H1 (cell line): ENCODE results near the gene PPP1R1A. TPM values are rescaled to one million over a fixed set of nuclear protein-coding genes. Genes with fewer than 3 reads are reported as not detected.

ENCODE experiments used
- CTCF ChIA-PET: fragments of 300-600 bp; sonication (Branson Sonifier 250); formaldehyde crosslinking; loops from one replicate; lab custom pipeline; 2021; ENCODE audit not compliant: partially characterized antibody; lab: Charles Lee
- POLR2A ChIA-PET: fragments of 300-600 bp; sonication (Branson Sonifier 250); formaldehyde crosslinking; loops from one replicate; lab custom pipeline; 2021; ENCODE audit warnings: inconsistent platforms; ENCODE audit not compliant: partially characterized antibody; lab: Charles Lee
- DNase-seq, 2 experiments: peaks; one replicate each; pipeline versions ENCODE4 v3.0.0 to v3.0.0-alpha.2; 2010 to 2022; ENCODE audit warnings: low spot score in 2 of 2, low read depth in 1 of 2, mixed read lengths in 1 of 2
- FAIRE-seq: peaks from 2 replicates; lab custom pipeline; 2011; peaks lifted over from hg19 to GRCh38; lab: Jason Lieb, UNC
- H2AFZ ChIP-seq: 2 replicates; pipeline ENCODE4 v1.8.1; 2012; ENCODE audit warnings: low read length, inconsistent platforms
- H2AK5ac ChIP-seq: 2 replicates; pipeline ENCODE4 v1.6.1; 2013; ENCODE audit warnings: low read depth, low read length
- H2BK120ac ChIP-seq: replicated peaks from 2 replicates; pipeline ENCODE3; 2013; ENCODE audit warnings: low read depth, low read length, inconsistent platforms
- H2BK12ac ChIP-seq: 2 replicates; pipeline ENCODE4 v1.6.1; 2013; ENCODE audit warnings: low read depth, low read length
- H2BK15ac ChIP-seq: 2 replicates; pipeline ENCODE4 v1.6.1; 2013; ENCODE audit warnings: low read length
- H2BK20ac ChIP-seq: 2 replicates; pipeline ENCODE4 v1.6.1; 2013; ENCODE audit warnings: low read length
- H2BK5ac ChIP-seq: 2 replicates; pipeline ENCODE4 v1.6.1; 2013; ENCODE audit warnings: low read depth, low read length
- H3K14ac ChIP-seq: 2 replicates; pipeline ENCODE4 v1.6.1; 2013; ENCODE audit warnings: inconsistent platforms; ENCODE audit not compliant: insufficient read length
- H3K18ac ChIP-seq: 2 replicates; pipeline ENCODE4 v1.6.1; 2013; ENCODE audit warnings: low read length; ENCODE audit errors: extremely low read depth
- H3K23ac ChIP-seq: 2 replicates; pipeline ENCODE4 v1.6.1; 2013; ENCODE audit warnings: inconsistent platforms; ENCODE audit not compliant: insufficient read length
- H3K23me2 ChIP-seq: 2 replicates; pipeline ENCODE4 v1.6.1; 2013; ENCODE audit warnings: low read depth, low read length
- H3K27ac ChIP-seq: 2 replicates; pipeline ENCODE4 v1.6.1; 2011; ENCODE audit warnings: low read depth, low read length, inconsistent platforms
- H3K27me3 ChIP-seq, 4 experiments: replicated peaks in 1 of 4; 1 replicate in 1 of 4; 2 replicates in 3 of 4; pipeline versions ENCODE4 v1.6.1 to v1.8.1; 2011 to 2013; ENCODE audit warnings: low read length in 3 of 4, mild to moderate bottlenecking in 3 of 4, inconsistent platforms in 2 of 4, mixed read lengths in 2 of 4, moderate library complexity in 1 of 4; ENCODE audit not compliant: control insufficient read depth in 3 of 4, insufficient read depth in 3 of 4; ENCODE audit errors: extremely low read depth in 1 of 4
- H3K36me3 ChIP-seq, 4 experiments: 2 replicates each; pipeline versions ENCODE4 v1.6.1 to v1.8.1; 2011 to 2013; ENCODE audit warnings: mild to moderate bottlenecking in 4 of 4, low read length in 3 of 4, moderate library complexity in 2 of 4, control low read depth in 1 of 4, inconsistent platforms in 1 of 4; ENCODE audit not compliant: insufficient read depth in 4 of 4, control insufficient read depth in 2 of 4
- H3K4ac ChIP-seq: replicated peaks from 2 replicates; pipeline ENCODE3; 2013; ENCODE audit warnings: low read length, low read depth, mixed read lengths, inconsistent platforms; ENCODE audit not compliant: insufficient read length
- H3K4me1 ChIP-seq, 4 experiments: replicated peaks in 1 of 4; 1 replicate in 1 of 4; 2 replicates in 3 of 4; pipeline versions ENCODE4 v1.6.1 to v1.8.1; 2011 to 2013; ENCODE audit warnings: low read length in 3 of 4, inconsistent platforms in 2 of 4, mixed read lengths in 1 of 4; ENCODE audit not compliant: insufficient read depth in 4 of 4, control insufficient read depth in 3 of 4
- H3K4me2 ChIP-seq, 2 experiments: 2 replicates each; pipeline versions ENCODE4 v1.6.1 to v1.8.1; 2011 to 2013; ENCODE audit warnings: low read depth in 2 of 2, low read length in 2 of 2, control low read depth in 1 of 2, inconsistent platforms in 1 of 2, mild to moderate bottlenecking in 1 of 2; ENCODE audit not compliant: insufficient read depth in 1 of 2
- H3K4me3 ChIP-seq, 4 experiments: fragments of 200-600, 300-600 bp in 1 of 4; sonication (generic), shearing (Covaris generic), sonication (Bioruptor Twin) in 1 of 4; 2 replicates each; pipeline versions ENCODE4 v1.5.1 to v1.8.1; 2011 to 2016; ENCODE audit warnings: low read length in 4 of 4, low read depth in 3 of 4, control low read depth in 2 of 4, inconsistent platforms in 2 of 4, mild to moderate bottlenecking in 2 of 4, mixed read lengths in 1 of 4, moderate library complexity in 1 of 4; ENCODE audit not compliant: insufficient read depth in 2 of 4; ENCODE audit errors: extremely low read depth in 1 of 4
- H3K56ac ChIP-seq: replicated peaks from 2 replicates; pipeline ENCODE3; 2013; ENCODE audit warnings: low read depth, mild to moderate bottlenecking, mixed read lengths, low read length, inconsistent platforms; ENCODE audit not compliant: insufficient read length
- H3K79me1 ChIP-seq: 2 replicates; pipeline ENCODE4 v1.6.1; 2013; ENCODE audit warnings: low read depth, low read length, control low read depth
- H3K79me2 ChIP-seq, 2 experiments: 2 replicates each; pipeline versions ENCODE4 v1.6.1 to v1.8.1; 2012 to 2013; ENCODE audit warnings: low read length in 2 of 2, mild to moderate bottlenecking in 2 of 2, inconsistent platforms in 1 of 2; ENCODE audit not compliant: insufficient read depth in 2 of 2, control insufficient read depth in 1 of 2
- H3K9ac ChIP-seq, 4 experiments: replicated peaks in 1 of 4; 1 replicate in 1 of 4; 2 replicates in 3 of 4; pipeline versions ENCODE4 v1.6.1 to v1.8.1; 2011 to 2013; ENCODE audit warnings: low read depth in 3 of 4, low read length in 3 of 4, control low read depth in 2 of 4, mild to moderate bottlenecking in 2 of 4, moderate library complexity in 2 of 4, inconsistent platforms in 1 of 4; ENCODE audit errors: extremely low read depth in 1 of 4
- H3K9me3 ChIP-seq, 2 experiments: 2 replicates each; pipeline versions ENCODE4 v1.6.1 to v1.8.1; 2012 to 2013; ENCODE audit warnings: mild to moderate bottlenecking in 2 of 2, moderate library complexity in 2 of 2, control low read depth in 1 of 2, inconsistent platforms in 1 of 2, low read depth in 1 of 2, low read length in 1 of 2, mixed read lengths in 1 of 2; ENCODE audit not compliant: insufficient read depth in 2 of 2
- H4K20me1 ChIP-seq, 2 experiments: replicated peaks in 1 of 2; 2 replicates each; pipeline versions ENCODE3 to v1.8.1; 2011 to 2013; ENCODE audit warnings: inconsistent platforms in 2 of 2, low read length in 2 of 2, mild to moderate bottlenecking in 1 of 2; ENCODE audit not compliant: insufficient read depth in 2 of 2, control insufficient read depth in 1 of 2
- H4K5ac ChIP-seq: 2 replicates; pipeline ENCODE4 v1.6.1; 2013; ENCODE audit warnings: low read length, low read depth, mixed read lengths, inconsistent platforms; ENCODE audit not compliant: insufficient read length
- H4K8ac ChIP-seq: 2 replicates; pipeline ENCODE4 v1.8.0; 2013; ENCODE audit warnings: mild to moderate bottlenecking, moderate library complexity, low read length, inconsistent platforms; ENCODE audit not compliant: insufficient read depth; ENCODE audit errors: extremely low read depth
- H4K91ac ChIP-seq: replicated peaks from 2 replicates; pipeline ENCODE3; 2013; ENCODE audit warnings: low read length, mixed read lengths, inconsistent platforms; ENCODE audit not compliant: insufficient read length
- POU5F1 ChIP-seq: IDR thresholded peaks from 2 replicates; pipeline ENCODE4 v1.6.1; 2011; ENCODE audit warnings: low read depth, mild to moderate bottlenecking, low read length, moderate library complexity
- WGBS, 2 experiments: shearing (Covaris generic) in 1 of 2; methylation state at CpG; one replicate each; pipeline versions ENCODE4 v1.1.6 to v1.1.7; 2013 to 2015; ENCODE audit warnings: low lambda C conversion rate in 2 of 2, mixed read lengths in 2 of 2, inconsistent platforms in 1 of 2, low coverage in 1 of 2, missing lambda C conversion rate in 1 of 2; ENCODE audit not compliant: insufficient replicate concordance in 2 of 2, insufficient coverage in 1 of 2, insufficient read length in 1 of 2; ENCODE audit errors: extremely low coverage in 1 of 2, missing lambda C conversion rate in 1 of 2; 5-methylcytosine and 5-hydroxymethylcytosine counted together
- polyA plus RNA-seq, 7 experiments: library from polyadenylated mRNA; depleted of rRNA in 3 of 7; stranded (reverse) in 5 of 7; unstranded in 2 of 7; fragments of >200 nt in 5 of 7; fragments of 200-250 nt in 2 of 7; gene quantifications; 1 replicate in 5 of 7; 2 replicates in 1 of 7; 4 replicates in 1 of 7; pipeline versions ENCODE4 v1.2.1 to v1.2.3, GENCODE V29; 2011 to 2013; ENCODE audit warnings: missing spikeins in 2 of 7, mixed read lengths in 2 of 7
- total RNA-seq: library from RNA; stranded (reverse); fragmentation: NEBNext Ultra II Directional; extraction: Animal tissue kit (Norgen Biotek cat#: 25700); gene quantifications from 2 replicates; pipeline ENCODE4 v1.2.1, GENCODE V29; 2021

Gene PPP1R1A
- total and polyA plus RNA-seq, 2 of the 8 experiments (the other 6 are each of a cell fraction or from before 2014, with no cell fraction given): 5.8 to 13.1 TPM

- no peak within 1 kb of the TSS for H2BK15ac ChIP-seq
- no peak within 1 kb of the TSS for H3K4me2 ChIP-seq
- no peak within 1 kb of the TSS for H2BK120ac ChIP-seq
- H3K4me1 ChIP-seq: peaks cover 0 to 3% (median 0%) of the 10 kb centered on the region in 4 experiments; a peak in 2 of 7 replicates
- no peaks in the 10 kb centered on the region for H3K23me2 ChIP-seq
- H3K4me3 ChIP-seq: no peak within 1 kb of the TSS
- no peak within 1 kb of the TSS for H2BK5ac ChIP-seq
- FAIRE-seq: no peak
- no peak within 1 kb of the TSS for H3K9ac ChIP-seq
- H3K27ac ChIP-seq: no peak within 1 kb of the TSS
- no peaks in the 10 kb centered on the region for H3K27me3 ChIP-seq
- no peak within 1 kb of the TSS for H4K8ac ChIP-seq
- no peak within 1 kb of the TSS for H2BK20ac ChIP-seq
- no peaks in the 10 kb centered on the region for H4K20me1 ChIP-seq
- DNase-seq: no peak
- H4K5ac ChIP-seq: no peak within 1 kb of the TSS
- no peak within 1 kb of the TSS for H2AK5ac ChIP-seq
- no peaks in the 10 kb centered on the region for H3K79me2 ChIP-seq
- no peak within 1 kb of the TSS for H3K23ac ChIP-seq
- H4K91ac ChIP-seq: no peak within 1 kb of the TSS
- H3K4ac ChIP-seq: no peak within 1 kb of the TSS
- no peak within 1 kb of the TSS for H3K18ac ChIP-seq
- ChIA-PET CTCF (interaction anchor here (0.6 to 4.2 kb wide), 5 partner anchors 12 to 437 kb away, joined by 4 to 22 read pairs (median 5); no protein-coding TSS in a partner anchor), POLR2A (no interaction called here)
- H3K14ac ChIP-seq: no peak within 1 kb of the TSS
- 79% methylated on average over 2 of the region's 2 CpGs; no CpG with 5 or more reads in 1 of the 2 experiments for WGBS, 2 experiments
- H3K9me3 ChIP-seq: no peaks in the 10 kb centered on the region
- no peak within 1 kb of the TSS for H2BK12ac ChIP-seq
- no peak for TF ChIP-seq POU5F1
- no peaks in the 10 kb centered on the region for H3K79me1 ChIP-seq
- no peaks in the 10 kb centered on the region for H3K36me3 ChIP-seq
- H2AFZ ChIP-seq: no peak within 1 kb of the TSS
- no peak within 1 kb of the TSS for H3K56ac ChIP-seq
Measured at GRCh38 chr12:54634795-54635194, 46.3 kb upstream of the PPP1R1A start, which contains the start of gene LACRT. LACRT (minus strand) TSS chr12:54634895; CDS start chr12:54634841, 54 bp downstream.
